CD14-positive monocyte (primary cell): Measurements from ENCODE around the gene UCP2. TPM values are rescaled to one million over a fixed set of nuclear protein-coding genes. Genes with fewer than 3 reads are reported as not detected.

ENCODE experiments used
- DNase-seq, 3 donors: peaks; one replicate each; pipeline ENCODE4 v3.0.0-alpha.2; 2011 to 2022
- H2AFZ ChIP-seq: 2 replicates; pipeline ENCODE4 v1.6.0; 2012; ENCODE audit warnings: mild to moderate bottlenecking, low read depth, low read length, inconsistent platforms; ENCODE audit not compliant: insufficient read depth, poor library complexity, severe bottlenecking
- H3K27ac ChIP-seq, 2 donors: 1 replicate in 1 of 2; 2 replicates in 1 of 2; pipeline ENCODE4 v1.5.1; 2012 to 2013; ENCODE audit warnings: low read length in 2 of 2, control low read depth in 1 of 2, inconsistent platforms in 1 of 2, low read depth in 1 of 2, mild to moderate bottlenecking in 1 of 2
- H3K27me3 ChIP-seq, 2 donors: one replicate each; pipeline versions ENCODE4 v1.6.0 to v1.6.1; 2011 to 2013; ENCODE audit warnings: low read length in 2 of 2; ENCODE audit not compliant: control insufficient read depth in 2 of 2, insufficient read depth in 2 of 2
- H3K36me3 ChIP-seq, 2 donors: replicated peaks in 1 of 2; 1 replicate in 1 of 2; 2 replicates in 1 of 2; pipeline versions ENCODE4 v1.5.1 to v1.6.1; 2012 to 2013; ENCODE audit warnings: low read length in 2 of 2, control low read depth in 1 of 2, inconsistent platforms in 1 of 2, mild to moderate bottlenecking in 1 of 2; ENCODE audit not compliant: insufficient read depth in 2 of 2, control insufficient read depth in 1 of 2
- H3K4me1 ChIP-seq, 2 donors: 1 replicate in 1 of 2; 2 replicates in 1 of 2; pipeline versions ENCODE4 v1.5.1 to v1.6.1; 2012 to 2013; ENCODE audit warnings: low read length in 2 of 2, control low read depth in 1 of 2, inconsistent platforms in 1 of 2, mild to moderate bottlenecking in 1 of 2, moderate library complexity in 1 of 2; ENCODE audit not compliant: insufficient read depth in 2 of 2, control insufficient read depth in 1 of 2
- H3K4me2 ChIP-seq: replicated peaks from 2 replicates; pipeline ENCODE3; 2012; ENCODE audit warnings: low read length, moderate library complexity, mild to moderate bottlenecking; ENCODE audit not compliant: poor library complexity, severe bottlenecking; ENCODE audit errors: extremely low read depth
- H3K4me3 ChIP-seq, 3 experiments: fragments of 200-600 bp in 1 of 3; sonication (generic) in 1 of 3; replicated peaks in 1 of 3; 1 replicate in 2 of 3; 2 replicates in 1 of 3; pipeline ENCODE4 v1.5.1; 2011 to 2013; ENCODE audit warnings: low read length in 3 of 3, mild to moderate bottlenecking in 3 of 3, control low read depth in 2 of 3, low read depth in 2 of 3, inconsistent platforms in 1 of 3, moderate library complexity in 1 of 3
- H3K79me2 ChIP-seq: 2 replicates; pipeline ENCODE4 v1.6.0; 2012; ENCODE audit warnings: mild to moderate bottlenecking, control low read depth, inconsistent platforms, low read length, moderate library complexity; ENCODE audit not compliant: insufficient read depth
- H3K9ac ChIP-seq: 2 replicates; pipeline ENCODE4 v1.6.0; 2017; ENCODE audit warnings: low read length, mild to moderate bottlenecking; ENCODE audit not compliant: insufficient read depth, poor library complexity, severe bottlenecking
- H3K9me3 ChIP-seq, 2 donors: replicated peaks in 1 of 2; 1 replicate in 1 of 2; 2 replicates in 1 of 2; pipeline versions ENCODE4 v1.5.1 to v1.6.1; 2012 to 2013; ENCODE audit warnings: low read length in 2 of 2, control low read depth in 1 of 2; ENCODE audit not compliant: control insufficient read depth in 1 of 2, insufficient read depth in 1 of 2
- H4K20me1 ChIP-seq: 2 replicates; pipeline ENCODE4 v1.6.0; 2012; ENCODE audit warnings: mild to moderate bottlenecking, low read length, control low read depth, moderate library complexity; ENCODE audit not compliant: insufficient read depth
- H3K27ac Mint-ChIP-seq, 7 donors: one replicate each; pipeline ENCODE4 v1.8.0; 2020; ENCODE audit warnings: mild to moderate bottlenecking in 7 of 7, mixed read lengths in 7 of 7, moderate library complexity in 6 of 7, inconsistent platforms in 2 of 7
- H3K27me3 Mint-ChIP-seq, 3 donors: one replicate each; pipeline ENCODE4 v1.8.0; 2021 to 2022; ENCODE audit warnings: low read depth in 3 of 3, mild to moderate bottlenecking in 3 of 3, mixed read lengths in 3 of 3, moderate library complexity in 3 of 3, inconsistent platforms in 1 of 3
- H3K36me3 Mint-ChIP-seq, 2 donors: one replicate each; pipeline ENCODE4 v1.8.0; 2020; ENCODE audit warnings: mixed read lengths in 2 of 2, inconsistent platforms in 1 of 2, mild to moderate bottlenecking in 1 of 2
- H3K4me1 Mint-ChIP-seq: one replicate; pipeline ENCODE4 v1.8.0; 2020; ENCODE audit warnings: mild to moderate bottlenecking, mixed read lengths
- H3K4me3 Mint-ChIP-seq, 2 donors: one replicate each; pipeline ENCODE4 v1.8.0; 2020; ENCODE audit warnings: mild to moderate bottlenecking in 2 of 2, mixed read lengths in 2 of 2, moderate library complexity in 1 of 2
- H3K9me3 Mint-ChIP-seq, 7 donors: one replicate each; pipeline ENCODE4 v1.8.0; 2020 to 2022; ENCODE audit warnings: mixed read lengths in 7 of 7, mild to moderate bottlenecking in 6 of 7, moderate library complexity in 6 of 7, inconsistent platforms in 2 of 7
- CTCF ChIP-seq: fragments of 200-600 bp; IDR thresholded peaks from one replicate; pipeline ENCODE4 v1.8.0; 2022; ENCODE audit warnings: antibody characterized with exemption, mild to moderate bottlenecking
- WGBS: methylation state at CpG from one replicate; pipeline ENCODE4 v1.1.5; 2013; ENCODE audit warnings: missing lambda C conversion rate; ENCODE audit not compliant: insufficient coverage; 5-methylcytosine and 5-hydroxymethylcytosine counted together
- intact Hi-C, 2 donors: fragments of 100-400 bp; cut with micrococcal nuclease; formaldehyde crosslinking; loops; one replicate each; pipeline versions ENCODE4 v1.15.0 to v1.15.1; 2023
- polyA plus RNA-seq, 3 donors: library from polyadenylated mRNA; depleted of rRNA in 1 of 3; unstranded in 2 of 3; stranded (reverse) in 1 of 3; fragments of 300-500 nt in 2 of 3; fragments of >200 nt in 1 of 3; fragmentation: Illumina TruSeq in 2 of 3; gene quantifications; 1 replicate in 2 of 3; 2 replicates in 1 of 3; pipeline ENCODE4 v1.2.3, GENCODE V29; 2012 to 2021

Gene UCP2
- polyA plus RNA-seq, 3 donors: 496 to 665 (median 649) TPM

- Histone ChIP-seq H3K4me3 (peak overlapping the region; percentile 71 to 97 (median 96)), H3K36me3 (peaks cover 39 to 53% of the 10 kb centered on the region in 2 donors), H3K27me3 (no peaks in the 10 kb centered on the region), H3K4me2 (peak overlapping the region; percentile 99), H3K9me3 (no peaks in the 10 kb centered on the region), H3K79me2 (peaks cover 62% of the 10 kb centered on the region), H4K20me1 (peaks cover 61% of the 10 kb centered on the region), H3K9ac (peak overlapping the region; percentile 89), H3K27ac (peak overlapping the region; percentile 96 to 98), H2AFZ (no peak overlapping the region), H3K4me1 (peaks cover 63 to 82% of the 10 kb centered on the region in 2 donors)
- Mint-ChIP-seq H3K36me3 (peaks cover 48 to 62% of the 10 kb centered on the region in 2 donors), H3K4me1 (peaks cover 64% of the 10 kb centered on the region), H3K4me3 (peak overlapping the region; percentile 99 to 100), H3K9me3 (peaks cover 0 to 3% (median 0%) of the 10 kb centered on the region in 7 donors), H3K27me3 (peaks cover 0 to 2% (median 0%) of the 10 kb centered on the region in 3 donors), H3K27ac (peak overlapping the region; percentile 97 to 100 (median 99))
- intact Hi-C loops: loop anchor here in 1 of 2 donors (5.0 kb wide), 2 partner anchors 41 to 191 kb away; partner anchors contain the start of genes C2CD3 and PPME1
- 93% methylated on average over 5 of the region's 13 CpGs for WGBS
- no peak for TF ChIP-seq CTCF
- no peak for DNase-seq
Observed at GRCh38 chr11:73981051-73981805, 1.4 kb downstream of the UCP2 start.

- H3K79me2 ChIP-seq: peaks cover 62% of the 10 kb centered on the region
- peaks cover 71% of the 10 kb centered on the region for H4K20me1 ChIP-seq
- peaks cover 73% of the 10 kb centered on the region for H3K4me1 Mint-ChIP-seq
- H3K4me3 ChIP-seq: peak overlapping the region; percentile 71 to 97 (median 96)
- no peak for TF ChIP-seq CTCF
- peak overlapping the region; percentile 97 to 100 (median 99) for H3K27ac Mint-ChIP-seq
- intact Hi-C loops: loop anchor here in 1 of 2 donors (5.0 kb wide), 2 partner anchors 42 to 192 kb away; partner anchors contain the start of genes C2CD3 and PPME1
- no peaks in the 10 kb centered on the region for H3K9me3 ChIP-seq
- H3K4me2 ChIP-seq: peak overlapping the region; percentile 99
- peaks cover 48 to 63% of the 10 kb centered on the region in 2 donors for H3K36me3 ChIP-seq
- DNase-seq: peak; percentile 65 to 72 (median 69)
- peak overlapping the region; percentile 3 for H2AFZ ChIP-seq
- H3K9ac ChIP-seq: peak overlapping the region; percentile 89
- no peaks in the 10 kb centered on the region for H3K27me3 ChIP-seq
- 55% methylated on average over 1 of the region's 6 CpGs for WGBS
- H3K27me3 Mint-ChIP-seq: peaks cover 0 to 2% (median 0%) of the 10 kb centered on the region in 3 donors
- peak overlapping the region; percentile 96 to 98 for H3K27ac ChIP-seq
- H3K9me3 Mint-ChIP-seq: peaks cover 0 to 3% (median 0%) of the 10 kb centered on the region in 7 donors
- H3K4me1 ChIP-seq: peaks cover 70 to 91% of the 10 kb centered on the region in 2 donors
- H3K36me3 Mint-ChIP-seq: peaks cover 57 to 71% of the 10 kb centered on the region in 2 donors
- peak overlapping the region; percentile 99 to 100 for H3K4me3 Mint-ChIP-seq
Observed at GRCh38 chr11:73980001-73980961, 2.4 kb downstream of the UCP2 start.
